Esophagus muscularis mucosa (tissue), 4 donors: ENCODE results near the gene SYTL1. TPM values are rescaled to one million over a fixed set of nuclear protein-coding genes. Genes with fewer than 3 reads are reported as not detected.

ENCODE experiments used
- DNase-seq: peaks from one replicate; pipeline ENCODE4 v3.0.0-alpha.2; 2017; ENCODE audit errors: extremely low spot score
- H3K27ac ChIP-seq, 4 donors: fragments of 200-600 bp; sonication (generic); replicated peaks in 1 of 4; 1 replicate in 3 of 4; 2 replicates in 1 of 4; pipeline ENCODE4 v1.5.1; 2016 to 2019; ENCODE audit warnings: mild to moderate bottlenecking in 1 of 4
- H3K27me3 ChIP-seq, 4 donors: fragments of 200-600 bp; sonication (generic); one replicate each; pipeline versions ENCODE4 v1.5.1 to v1.6.0; 2016 to 2019
- H3K36me3 ChIP-seq, 4 donors: fragments of 200-600 bp; sonication (generic); one replicate each; pipeline ENCODE4 v1.5.1; 2016 to 2019
- H3K4me1 ChIP-seq, 4 donors: fragments of 200-600 bp; sonication (generic); one replicate each; pipeline ENCODE4 v1.5.1; 2016 to 2019
- H3K4me3 ChIP-seq, 4 donors: fragments of 200-600 bp; sonication (generic); 1 replicate in 2 of 4; 2 replicates in 2 of 4; pipeline ENCODE4 v1.5.1; 2016 to 2019; ENCODE audit warnings: mild to moderate bottlenecking in 4 of 4, moderate library complexity in 1 of 4
- H3K9me3 ChIP-seq, 4 donors: fragments of 200-600 bp; sonication (generic); 1 replicate in 3 of 4; 2 replicates in 1 of 4; pipeline ENCODE4 v1.5.1; 2016 to 2019
- EP300 ChIP-seq: sonication (generic); formaldehyde crosslinking; IDR thresholded peaks from one replicate; pipeline ENCODE4 v1.6.1; 2017; ENCODE audit warnings: antibody characterized with exemption
- POLR2A ChIP-seq: fragments of 450-650 bp; IDR thresholded peaks from one replicate; pipeline ENCODE4 v1.6.1; 2017; ENCODE audit warnings: antibody characterized with exemption, moderate library complexity, mild to moderate bottlenecking, low read depth
- POLR2AphosphoS5 ChIP-seq, 2 donors: sonication (generic); formaldehyde crosslinking; IDR thresholded peaks; one replicate each; pipeline ENCODE4 v1.6.1; 2017; ENCODE audit warnings: antibody characterized with exemption in 2 of 2
- WGBS: methylation state at CpG from one replicate; pipeline ENCODE4 v1.1.5; 2018; 5-methylcytosine and 5-hydroxymethylcytosine counted together
- intact Hi-C: fragments of 100-400 bp; cut with DNase I; formaldehyde crosslinking; loops from one replicate; pipeline ENCODE4 v1.15.1; 2023
- total RNA-seq, 4 donors: library from RNA; depleted of rRNA; stranded (reverse); fragments of >200 nt; gene quantifications; one replicate each; pipeline versions ENCODE4 v1.1.0 to v1.2.1, GENCODE V29; 2016
- TF ChIP-seq, protein P1 (sequence below), 3 experiments: fragments of 200-600 bp in 2 of 3; fragments of 450-650 bp in 1 of 3; sonication (generic) in 2 of 3; IDR thresholded peaks; one replicate each; pipeline ENCODE4 v1.5.1; 2017 to 2019; ENCODE audit warnings: antibody characterized with exemption in 3 of 3, mild to moderate bottlenecking in 2 of 3, moderate library complexity in 1 of 3

SYTL1 gene
- total RNA-seq, 4 donors from 2014 or later, result 0.29 to 3.7 (median 1.5) TPM

DNA sequence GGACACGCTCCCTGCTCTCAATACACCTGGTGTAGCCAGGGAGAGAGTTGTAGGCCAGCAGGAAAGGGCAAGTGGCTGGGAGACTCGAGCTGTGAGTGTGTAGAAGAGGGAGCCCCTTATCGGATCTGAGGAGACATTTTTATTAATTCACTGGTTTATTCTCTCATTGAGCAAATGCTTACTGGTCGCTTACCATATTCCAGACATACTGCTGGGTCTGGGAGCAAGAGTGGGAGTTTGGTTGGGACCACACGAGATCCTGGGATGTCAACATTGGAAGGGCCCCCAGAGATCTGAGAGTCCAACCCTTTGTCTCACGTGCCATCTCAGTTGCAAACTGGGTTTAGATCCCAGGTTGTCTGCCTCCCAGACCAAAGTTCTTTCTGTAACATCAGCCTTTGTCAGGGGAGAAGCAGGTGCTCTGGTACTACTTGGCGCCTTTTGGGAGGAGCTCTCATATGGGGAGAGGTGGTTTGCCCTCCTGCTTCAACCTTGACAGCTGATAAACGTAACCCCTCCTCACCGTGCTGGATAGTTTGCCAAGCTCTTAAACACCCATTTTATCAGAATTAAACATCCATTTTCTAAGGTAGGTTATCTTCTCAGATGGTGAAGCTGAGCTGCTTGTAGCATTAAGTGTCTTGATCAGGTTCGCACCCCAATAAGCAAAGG is 19.1 kb upstream of the SYTL1 start:
- Histone ChIP-seq H3K4me3 (peak overlapping the region; percentile 70 to 99 (median 79)), H3K27me3 (no peaks in the 10 kb centered on the region), H3K36me3 (peaks cover 10 to 30% (median 25%) of the 10 kb centered on the region in 4 donors), H3K27ac (peak overlapping the region; percentile 76 to 94 (median 90)), H3K9me3 (no peaks in the 10 kb centered on the region), H3K4me1 (peaks cover 36 to 60% (median 58%) of the 10 kb centered on the region in 4 donors)
- TF ChIP-seq, protein P1, sequence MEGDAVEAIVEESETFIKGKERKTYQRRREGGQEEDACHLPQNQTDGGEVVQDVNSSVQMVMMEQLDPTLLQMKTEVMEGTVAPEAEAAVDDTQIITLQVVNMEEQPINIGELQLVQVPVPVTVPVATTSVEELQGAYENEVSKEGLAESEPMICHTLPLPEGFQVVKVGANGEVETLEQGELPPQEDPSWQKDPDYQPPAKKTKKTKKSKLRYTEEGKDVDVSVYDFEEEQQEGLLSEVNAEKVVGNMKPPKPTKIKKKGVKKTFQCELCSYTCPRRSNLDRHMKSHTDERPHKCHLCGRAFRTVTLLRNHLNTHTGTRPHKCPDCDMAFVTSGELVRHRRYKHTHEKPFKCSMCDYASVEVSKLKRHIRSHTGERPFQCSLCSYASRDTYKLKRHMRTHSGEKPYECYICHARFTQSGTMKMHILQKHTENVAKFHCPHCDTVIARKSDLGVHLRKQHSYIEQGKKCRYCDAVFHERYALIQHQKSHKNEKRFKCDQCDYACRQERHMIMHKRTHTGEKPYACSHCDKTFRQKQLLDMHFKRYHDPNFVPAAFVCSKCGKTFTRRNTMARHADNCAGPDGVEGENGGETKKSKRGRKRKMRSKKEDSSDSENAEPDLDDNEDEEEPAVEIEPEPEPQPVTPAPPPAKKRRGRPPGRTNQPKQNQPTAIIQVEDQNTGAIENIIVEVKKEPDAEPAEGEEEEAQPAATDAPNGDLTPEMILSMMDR (IDR thresholded peaks at IDR 0.05), result no peak
- DNase-seq, result no peak
- WGBS, result 11% methylated on average over 9 of the region's 10 CpGs
- intact Hi-C loops, result loop anchor here (10.0 kb wide), 1 partner anchor 292 kb away; no protein-coding TSS in a partner anchor

DNA sequence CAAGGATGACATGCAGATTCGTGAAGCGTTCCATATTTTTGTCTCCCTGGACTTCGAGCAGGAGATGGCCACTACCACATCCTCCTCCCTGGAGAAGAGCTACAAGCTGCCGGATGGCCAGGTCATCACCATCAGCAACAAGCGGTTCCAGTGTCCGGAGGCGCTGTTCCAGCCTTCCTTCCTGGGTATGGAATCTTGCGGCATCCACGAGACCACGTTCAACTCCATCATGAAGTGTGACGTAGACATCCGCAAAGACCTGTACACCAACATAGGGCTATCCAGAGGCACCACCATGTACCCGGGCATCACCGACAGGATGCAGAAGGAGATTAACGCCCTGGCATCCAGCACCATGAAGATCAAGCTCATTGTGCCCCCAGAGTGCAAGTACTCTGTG is 16.5 kb upstream of the SYTL1 start:
- WGBS, result 97% methylated on average over 11 of the region's 15 CpGs

DNA sequence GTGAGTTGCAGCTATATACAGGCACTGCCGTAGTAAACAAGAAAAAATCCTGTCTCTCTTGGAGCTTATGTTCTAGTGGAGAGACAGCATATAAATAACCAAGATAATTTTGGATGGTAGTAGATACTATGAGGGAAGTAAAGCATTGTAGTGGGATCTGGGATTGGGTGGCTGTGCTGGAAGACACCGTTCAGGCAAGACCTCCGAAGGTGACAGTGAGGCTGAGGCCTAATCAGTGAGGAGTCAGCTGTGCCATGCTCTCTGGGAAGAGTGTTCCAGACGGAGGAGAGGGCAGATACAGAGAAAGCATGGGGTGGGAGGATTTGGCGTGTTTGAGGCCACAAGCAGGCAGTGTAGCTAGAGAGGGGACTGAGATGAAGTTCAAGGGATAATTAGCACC is 13.9 kb upstream of the SYTL1 start:
- Histone ChIP-seq H3K27me3 (no peaks in the 10 kb centered on the region), H3K4me1 (peaks cover 50 to 74% (median 57%) of the 10 kb centered on the region in 4 donors), H3K27ac (no peak overlapping the region), H3K9me3 (no peaks in the 10 kb centered on the region), H3K4me3 (no peak overlapping the region), H3K36me3 (peaks cover 16 to 77% (median 56%) of the 10 kb centered on the region in 4 donors)
- DNase-seq, result no peak
- TF ChIP-seq POLR2A (no peak), POLR2AphosphoS5 (IDR thresholded peaks at IDR 0.05) (no peak), EP300 (no peak)
- TF ChIP-seq, protein P1 (IDR thresholded peaks at IDR 0.05), result no peak
- WGBS, result 84% methylated on average over 5 of the region's 5 CpGs
- intact Hi-C loops, result loop anchor here (10.0 kb wide), 1 partner anchor 287 kb away; no protein-coding TSS in a partner anchor

More for the DNA sequence above, 16.5 kb upstream of the SYTL1 start:
- DNase-seq, result no peak
- Histone ChIP-seq H3K4me3 (no peak overlapping the region), H3K27ac (no peak overlapping the region), H3K36me3 (peaks cover 10 to 51% (median 30%) of the 10 kb centered on the region in 4 donors), H3K4me1 (peaks cover 48 to 71% (median 64%) of the 10 kb centered on the region in 4 donors), H3K9me3 (no peaks in the 10 kb centered on the region), H3K27me3 (no peaks in the 10 kb centered on the region)
- TF ChIP-seq POLR2A (no peak), EP300 (no peak), POLR2AphosphoS5 (IDR thresholded peaks at IDR 0.05) (no peak)
- TF ChIP-seq, protein P1 (IDR thresholded peaks at IDR 0.05), result no peak
- intact Hi-C loops, result loop anchor here (10.0 kb wide), 1 partner anchor 290 kb away; no protein-coding TSS in a partner anchor

DNA sequence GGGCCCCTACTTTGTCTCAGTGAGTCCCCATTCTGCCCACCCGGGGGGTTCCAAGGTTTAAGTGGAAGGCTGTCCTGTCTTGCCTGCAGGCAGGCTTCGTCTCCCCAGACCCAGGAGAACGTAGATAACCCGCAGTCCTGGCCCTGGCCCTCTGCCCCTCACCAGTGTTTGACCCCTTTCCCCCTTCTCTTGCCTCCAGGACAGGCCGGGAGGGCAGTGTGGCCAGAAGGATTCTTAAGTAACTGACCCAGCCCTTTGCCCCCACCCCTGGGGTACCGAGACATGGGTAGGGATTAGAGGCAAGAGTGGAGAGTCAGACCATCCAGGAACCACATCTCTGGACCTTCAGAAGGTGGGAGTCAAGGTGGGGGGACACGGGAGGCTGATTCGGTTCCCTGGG is 11.0 kb upstream of the SYTL1 start:
- 66% methylated on average over 6 of the region's 8 CpGs for WGBS
- H3K36me3 ChIP-seq, result peaks cover 26 to 91% (median 70%) of the 10 kb centered on the region in 4 donors
- peaks cover 22 to 49% (median 35%) of the 10 kb centered on the region in 4 donors for H3K4me1 ChIP-seq
- TF ChIP-seq EP300 (no peak), POLR2AphosphoS5 (IDR thresholded peaks at IDR 0.05) (no peak), POLR2A (no peak)
- TF ChIP-seq, protein P1 (IDR thresholded peaks at IDR 0.05), result no peak
- intact Hi-C loops, result loop anchor here (10.0 kb wide), 1 partner anchor 54 kb away; the partner anchor contains the start of gene CD164L2
- no peaks in the 10 kb centered on the region for H3K9me3 ChIP-seq
- H3K27me3 ChIP-seq, result no peaks in the 10 kb centered on the region
- H3K27ac ChIP-seq, result no peak overlapping the region
- no peak for DNase-seq
- H3K4me3 ChIP-seq, result no peak overlapping the region
